GM21825 (cell line): ENCODE measurements around the gene TPO.
"Not testable (repeated sequence)": the region's sequence is repeated elsewhere in the genome, so short reads cannot be mapped to it uniquely, and the experiment has no call there.

ENCODE experiments used
- ATAC-seq: cut with Tn5 transposase; IDR thresholded peaks from one replicate; pipeline ENCODE4 v1.9.1; 2021; ENCODE audit warnings: mild to moderate bottlenecking, moderate library complexity; ENCODE audit not compliant: unreplicated experiment

The TPO gene

GRCh38 chr2:1482253-1482675 lies 69.0 kb downstream of the TPO start:
- ATAC-seq: no peak

- ATAC-seq: no peak
Observed at GRCh38 chr2:1482981-1483380, 69.7 kb downstream of the TPO start.

- no peak for ATAC-seq
Observed at GRCh38 chr2:1483551-1483950, 70.3 kb downstream of the TPO start.

GRCh38 chr2:1484131-1484884 lies 71.0 kb downstream of the TPO start:
- ATAC-seq: no peak

GRCh38 chr2:1486670-1487069 lies 73.4 kb downstream of the TPO start:
- no peak for ATAC-seq

- ATAC-seq: no peak
Observed at GRCh38 chr2:1487758-1488157, 74.5 kb downstream of the TPO start.

- ATAC-seq: no peak
Observed at GRCh38 chr2:1488181-1488671, 75.0 kb downstream of the TPO start.

- no peak for ATAC-seq
Observed at GRCh38 chr2:1488851-1489250, 75.6 kb downstream of the TPO start.

- ATAC-seq: no peak
Observed at GRCh38 chr2:1489486-1489885, 76.2 kb downstream of the TPO start.

- not testable (repeated sequence) for ATAC-seq
Observed at GRCh38 chr2:1490381-1490780, 77.1 kb downstream of the TPO start.

- ATAC-seq: no peak
Observed at GRCh38 chr2:1491751-1492150, 78.5 kb downstream of the TPO start.

GRCh38 chr2:1492231-1492630 lies 79.0 kb downstream of the TPO start:
- not testable (repeated sequence) for ATAC-seq

- no peak for ATAC-seq
Observed at GRCh38 chr2:1492711-1493430, 79.6 kb downstream of the TPO start.

- no peak for ATAC-seq
Observed at GRCh38 chr2:1493431-1494126, 80.3 kb downstream of the TPO start.

GRCh38 chr2:1494257-1494656 lies 81.0 kb downstream of the TPO start:
- no peak for ATAC-seq

- no peak for ATAC-seq
Observed at GRCh38 chr2:1494906-1495305, 81.6 kb downstream of the TPO start.

GRCh38 chr2:1495676-1496358 lies 82.6 kb downstream of the TPO start:
- ATAC-seq: no peak

GRCh38 chr2:1496359-1496821 lies 83.1 kb downstream of the TPO start:
- ATAC-seq: no peak

- no peak for ATAC-seq
Observed at GRCh38 chr2:1497122-1497611, 83.9 kb downstream of the TPO start.

GRCh38 chr2:1498176-1498575 lies 84.9 kb downstream of the TPO start:
- ATAC-seq: no peak
